ENCODE data around the gene FRMD1. TPM values are rescaled to one million over a fixed set of nuclear protein-coding genes. Genes with fewer than 3 reads are reported as not detected.

FRMD1 gene
- total RNA-seq, 3 donors from 2014 or later (not counting 1 experiment from before 2014, with no cell fraction given): not detected

DNA sequence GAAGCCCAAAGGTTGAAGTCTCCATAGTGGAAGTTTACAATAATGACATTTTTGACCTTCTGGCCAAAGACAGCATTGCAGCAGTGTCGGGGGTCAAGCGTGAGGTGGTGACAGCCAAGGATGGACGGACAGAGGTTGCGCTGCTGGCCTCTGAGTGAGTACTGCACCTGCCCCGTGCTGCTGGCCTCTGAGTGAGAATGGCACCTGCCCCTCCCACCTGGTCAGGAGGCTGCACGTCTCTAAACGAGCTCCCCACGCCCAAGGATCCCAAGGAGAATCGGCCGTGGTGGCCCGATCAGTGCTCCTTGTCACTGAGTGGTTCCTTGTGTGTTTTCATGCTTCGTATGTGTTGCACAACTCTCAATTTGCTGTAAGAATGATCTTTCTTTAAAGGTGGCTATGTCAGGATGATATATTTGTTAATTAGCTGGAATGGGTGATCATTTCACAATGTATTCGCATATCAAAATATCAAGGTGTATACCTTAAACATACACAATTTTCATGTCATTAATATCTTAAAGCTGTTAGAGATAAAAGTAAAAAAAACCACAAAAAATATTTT, 40.4 kb downstream of the FRMD1 start:
- Mint-ChIP-seq H3K9me3 (peaks cover 2 to 4% of the 10 kb centered on the region in 2 donors), H3K27me3 (ENCODE audit: low read depth in 2 of 2) (peaks cover 9 to 18% of the 10 kb centered on the region in 2 donors), H3K4me1 (peaks cover 16 to 19% of the 10 kb centered on the region in 2 donors), H3K4me3 (no peak overlapping the region), H3K27ac (no peak overlapping the region), H3K36me3 (no peaks in the 10 kb centered on the region)
- H3K4me3 ChIP-seq (ENCODE audit: low read length): no peak overlapping the region
- ATAC-seq (no peak), DNase-seq (no peak)
- H3K27me3 ChIP-seq (ENCODE audit: control insufficient read depth, insufficient read depth, low read length): no peaks in the 10 kb centered on the region
- H3K36me3 ChIP-seq (ENCODE audit: control insufficient read depth, insufficient read depth, low read length): no peaks in the 10 kb centered on the region
- H3K4me1 ChIP-seq (ENCODE audit: control insufficient read depth, insufficient read depth, low read length): no peaks in the 10 kb centered on the region
- intact Hi-C loops (cut with micrococcal nuclease): no loop called here
- H3K27ac ChIP-seq (ENCODE audit: low read length): no peak overlapping the region
- peaks cover 39% of the 10 kb centered on the region for H3K9me3 ChIP-seq (ENCODE audit: control insufficient read depth, insufficient read depth, low read length)
- 89% methylated on average over 12 of the region's 13 CpGs for WGBS (ENCODE audit: insufficient coverage)
- TF ChIP-seq, protein P1, sequence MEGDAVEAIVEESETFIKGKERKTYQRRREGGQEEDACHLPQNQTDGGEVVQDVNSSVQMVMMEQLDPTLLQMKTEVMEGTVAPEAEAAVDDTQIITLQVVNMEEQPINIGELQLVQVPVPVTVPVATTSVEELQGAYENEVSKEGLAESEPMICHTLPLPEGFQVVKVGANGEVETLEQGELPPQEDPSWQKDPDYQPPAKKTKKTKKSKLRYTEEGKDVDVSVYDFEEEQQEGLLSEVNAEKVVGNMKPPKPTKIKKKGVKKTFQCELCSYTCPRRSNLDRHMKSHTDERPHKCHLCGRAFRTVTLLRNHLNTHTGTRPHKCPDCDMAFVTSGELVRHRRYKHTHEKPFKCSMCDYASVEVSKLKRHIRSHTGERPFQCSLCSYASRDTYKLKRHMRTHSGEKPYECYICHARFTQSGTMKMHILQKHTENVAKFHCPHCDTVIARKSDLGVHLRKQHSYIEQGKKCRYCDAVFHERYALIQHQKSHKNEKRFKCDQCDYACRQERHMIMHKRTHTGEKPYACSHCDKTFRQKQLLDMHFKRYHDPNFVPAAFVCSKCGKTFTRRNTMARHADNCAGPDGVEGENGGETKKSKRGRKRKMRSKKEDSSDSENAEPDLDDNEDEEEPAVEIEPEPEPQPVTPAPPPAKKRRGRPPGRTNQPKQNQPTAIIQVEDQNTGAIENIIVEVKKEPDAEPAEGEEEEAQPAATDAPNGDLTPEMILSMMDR (IDR thresholded peaks at IDR 0.05): no peak

GRCh38 chr6:168037856-168038255, 41.2 kb downstream of the FRMD1 start:
- no peaks in the 10 kb centered on the region for H3K4me1 ChIP-seq (ENCODE audit: control insufficient read depth, insufficient read depth, low read length)
- Mint-ChIP-seq H3K4me1 (peaks cover 16 to 19% of the 10 kb centered on the region in 2 donors), H3K4me3 (no peak overlapping the region), H3K27ac (no peak overlapping the region), H3K27me3 (ENCODE audit: low read depth in 2 of 2) (peaks cover 9 to 18% of the 10 kb centered on the region in 2 donors), H3K36me3 (no peaks in the 10 kb centered on the region), H3K9me3 (peaks cover 2 to 4% of the 10 kb centered on the region in 2 donors)
- no peak overlapping the region for H3K4me3 ChIP-seq (ENCODE audit: low read length)
- no peaks in the 10 kb centered on the region for H3K36me3 ChIP-seq (ENCODE audit: control insufficient read depth, insufficient read depth, low read length)
- DNase-seq (no peak), ATAC-seq (no peak)
- intact Hi-C loops (cut with micrococcal nuclease): no loop called here
- no peak overlapping the region for H3K27ac ChIP-seq (ENCODE audit: low read length)
- H3K9me3 ChIP-seq (ENCODE audit: control insufficient read depth, insufficient read depth, low read length): peaks cover 32% of the 10 kb centered on the region
- TF ChIP-seq, protein P1 (IDR thresholded peaks at IDR 0.05): no peak
- 94% methylated on average over 5 of the region's 5 CpGs for WGBS (ENCODE audit: insufficient coverage)
- H3K27me3 ChIP-seq (ENCODE audit: control insufficient read depth, insufficient read depth, low read length): no peaks in the 10 kb centered on the region

GRCh38 chr6:168037242-168037641, 41.8 kb downstream of the FRMD1 start:
- Mint-ChIP-seq H3K36me3 (no peaks in the 10 kb centered on the region), H3K9me3 (peaks cover 2 to 4% of the 10 kb centered on the region in 2 donors), H3K27ac (no peak overlapping the region), H3K4me3 (no peak overlapping the region), H3K4me1 (peaks cover 16 to 19% of the 10 kb centered on the region in 2 donors), H3K27me3 (ENCODE audit: low read depth in 2 of 2) (peaks cover 9 to 18% of the 10 kb centered on the region in 2 donors)
- Histone ChIP-seq H3K27me3 (ENCODE audit: control insufficient read depth, insufficient read depth, low read length) (no peaks in the 10 kb centered on the region), H3K4me1 (ENCODE audit: control insufficient read depth, insufficient read depth, low read length) (no peaks in the 10 kb centered on the region), H3K4me3 (ENCODE audit: low read length) (no peak overlapping the region), H3K27ac (ENCODE audit: low read length) (no peak overlapping the region), H3K9me3 (ENCODE audit: control insufficient read depth, insufficient read depth, low read length) (peaks cover 32% of the 10 kb centered on the region), H3K36me3 (ENCODE audit: control insufficient read depth, insufficient read depth, low read length) (no peaks in the 10 kb centered on the region)
- 86% methylated on average over 6 of the region's 6 CpGs for whole genome bisulfite sequencing (ENCODE audit: insufficient coverage)
- ATAC-seq (no peak), DNase-seq (no peak)
- TF ChIP-seq, protein P1 (IDR thresholded peaks at IDR 0.05): no peak
- intact Hi-C loops (cut with micrococcal nuclease): no loop called here

Measured in natural killer cell (primary cell).